K562 (cell line): ENCODE data around the gene LAPTM4A. TPM values are rescaled to one million over a fixed set of nuclear protein-coding genes. Genes with fewer than 3 reads are reported as not detected.
A peak's percentile ranks its signal among the peaks of the same experiment; 100 is the strongest.

Experiments used
- BRCA1 ChIP-seq, 2 experiments: fragments of 450-650 bp in 1 of 2; sonication (generic) in 1 of 2; formaldehyde crosslinking in 1 of 2; IDR thresholded peaks; 2 replicates each; pipeline versions ENCODE4 v1.5.0 to v1.6.1; 2017 to 2020; ENCODE audit warnings: mild to moderate bottlenecking in 1 of 2, missing genetic modification reagents in 1 of 2
- CREB1 ChIP-seq, 2 experiments: sonication (generic) in 1 of 2; formaldehyde crosslinking in 1 of 2; IDR thresholded peaks; 2 replicates each; pipeline versions ENCODE4 v1.6.1 to v1.8.0; 2012 to 2022; ENCODE audit warnings: inconsistent platforms in 1 of 2, mild to moderate bottlenecking in 1 of 2, missing genetic modification reagents in 1 of 2, moderate library complexity in 1 of 2
- DEAF1 ChIP-seq: fragments of 450-650 bp; formaldehyde crosslinking; IDR thresholded peaks from 2 replicates; pipeline ENCODE4 v1.4.0; 2020; ENCODE audit warnings: mild to moderate bottlenecking, moderate library complexity
- ELF1 ChIP-seq: fragments of 200-800 bp; sonication (Bioruptor generic); IDR thresholded peaks from 2 replicates; pipeline ENCODE4 v1.6.1; 2016; ENCODE audit warnings: missing genetic modification characterization, missing compliant biosample characterization
- FOXK1 ChIP-seq: sonication (generic); formaldehyde crosslinking; IDR thresholded peaks from 2 replicates; pipeline ENCODE4 v1.8.0; 2022; ENCODE audit warnings: missing genetic modification reagents, mild to moderate bottlenecking, borderline replicate concordance
- KLF10 ChIP-seq: fragments of 250-450 bp; sonication (Bioruptor Pico); IDR thresholded peaks from 2 replicates; pipeline ENCODE4 v1.6.1; 2021; ENCODE audit warnings: matching md5 sums
- LEF1 ChIP-seq: fragments of 450-650 bp; IDR thresholded peaks from 2 replicates; pipeline ENCODE4 v1.6.1; 2016; ENCODE audit warnings: mild to moderate bottlenecking
- NCOR1 ChIP-seq: fragments of 450-650 bp; IDR thresholded peaks from 2 replicates; pipeline ENCODE4 v1.6.1; 2016; ENCODE audit warnings: mild to moderate bottlenecking, moderate library complexity
- NELFE ChIP-seq: IDR thresholded peaks from 2 replicates; pipeline ENCODE4 v1.6.1; 2011; ENCODE audit warnings: mild to moderate bottlenecking; ENCODE audit not compliant: insufficient read depth, insufficient read length
- NFATC3 ChIP-seq: fragments of 450-650 bp; IDR thresholded peaks from 2 replicates; pipeline ENCODE4 v1.6.1; 2017; ENCODE audit warnings: mild to moderate bottlenecking
- SRSF1 ChIP-seq: fragments of 200-400 bp; formaldehyde crosslinking; IDR thresholded peaks from 2 replicates; pipeline ENCODE4 v1.6.1; 2017; ENCODE audit warnings: mild to moderate bottlenecking, low read depth, low read length, moderate library complexity
- TAL1 ChIP-seq: fragments of 450-650 bp; IDR thresholded peaks from 2 replicates; pipeline ENCODE4 v1.6.1; 2016; ENCODE audit warnings: mild to moderate bottlenecking
- TBP ChIP-seq: optimal IDR thresholded peaks from 2 replicates; pipeline ENCODE3; 2011; ENCODE audit warnings: low read depth, low read length, improper control_type of control experiment
- XRCC5 ChIP-seq: fragments of 200-400 bp; formaldehyde crosslinking; IDR thresholded peaks from 2 replicates; pipeline ENCODE4 v1.6.1; 2017; ENCODE audit warnings: low read depth, mild to moderate bottlenecking, low read length
- ZNF175 ChIP-seq: fragments of 200-800 bp; sonication (Bioruptor generic); IDR thresholded peaks from 2 replicates; pipeline ENCODE4 v1.6.1; 2016; ENCODE audit warnings: low read depth, mild to moderate bottlenecking, missing genetic modification characterization, missing compliant biosample characterization
- ZNF282 ChIP-seq: sonication (generic); formaldehyde crosslinking; IDR thresholded peaks from 2 replicates; pipeline ENCODE4 v1.8.1; 2023; ENCODE audit warnings: missing genetic modification reagents
- ZNF318 ChIP-seq, 2 experiments: fragments of 450-650 bp; IDR thresholded peaks; 2 replicates each; pipeline ENCODE4 v1.6.1; 2016; ENCODE audit warnings: mild to moderate bottlenecking in 2 of 2, borderline replicate concordance in 1 of 2, low read depth in 1 of 2, moderate library complexity in 1 of 2
- ZNF740 ChIP-seq, 3 experiments: fragments of 200-800 bp in 1 of 3; sonication (Bioruptor generic) in 1 of 3; sonication (generic) in 1 of 3; formaldehyde crosslinking in 1 of 3; IDR thresholded peaks; 2 replicates each; pipeline versions ENCODE4 v1.6.1 to v1.8.0; 2016 to 2022; ENCODE audit warnings: mild to moderate bottlenecking in 2 of 3, missing compliant biosample characterization in 2 of 3, missing genetic modification characterization in 2 of 3, missing genetic modification reagents in 1 of 3
- ZNF785 ChIP-seq: fragments of 250-450 bp; sonication (Bioruptor Pico); IDR thresholded peaks from 2 replicates; pipeline ENCODE4 v1.4.0; 2020; ENCODE audit warnings: mild to moderate bottlenecking
- polyA plus RNA-seq, 8 experiments: library from polyadenylated mRNA; depleted of rRNA in 4 of 8; stranded (reverse) in 5 of 8; unstranded in 3 of 8; fragments of >200 nt; fragmentation: Nextera tagmentation in 2 of 8; fragmentation: Illumina TruSeq in 1 of 8; extraction: Ambion mirVana in 2 of 8; extraction: Trizol in 1 of 8; gene quantifications; 2 replicates each; pipeline versions ENCODE4 v1.2.1 to v1.2.3, GENCODE V29; 2011 to 2014; ENCODE audit warnings: inconsistent platforms in 1 of 8, missing spikeins in 1 of 8
- total RNA-seq, 7 experiments: library from RNA; depleted of rRNA in 6 of 7; stranded (reverse); fragments of >200 nt in 6 of 7; fragmentation: Illumina TruSeq in 2 of 7; extraction: Trizol in 2 of 7; gene quantifications; 2 replicates each; pipeline versions ENCODE4 v1.2.1 to v1.2.3, GENCODE V29; 2011 to 2021; ENCODE audit warnings: low replicate concordance in 1 of 7

The LAPTM4A gene
- total and polyA plus RNA-seq, 9 of the 15 experiments (the other 6 are each of a cell fraction or from before 2014, with no cell fraction given), result 13.4 to 157 (median 50.1) TPM

- no peak for TF ChIP-seq ZNF740 (CRISPR knock-in tag; IDR thresholded peaks at IDR 0.05)
- TF ChIP-seq ZNF740 (tag; IDR thresholded peaks at IDR 0.05), result no peak
- no peak for TF ChIP-seq ZNF175
- peak; percentile 72 for TF ChIP-seq LEF1
- no peak for TF ChIP-seq ELF1 (tag)
- TF ChIP-seq ZNF785 (CRISPR knock-in tag), result no peak
- no peak for TF ChIP-seq KLF10 (CRISPR knock-in tag)
- TF ChIP-seq NCOR1, result peak; percentile 74
- peak; percentile 72 for TF ChIP-seq TAL1
- no peak for TF ChIP-seq NELFE
- TF ChIP-seq NFATC3, result no peak
- peak; percentile 32 for TF ChIP-seq TBP
- no peak for TF ChIP-seq XRCC5
- no peak for TF ChIP-seq BRCA1 (IDR thresholded peaks at IDR 0.05)
- TF ChIP-seq BRCA1 (CRISPR knock-in tag; IDR thresholded peaks at IDR 0.05), result no peak
- TF ChIP-seq ZNF318 (IDR thresholded peaks at IDR 0.05; ENCODE audit: borderline replicate concordance in 1 of 2, low read depth in 1 of 2), result no peak
- TF ChIP-seq SRSF1, result no peak
- peak; percentile 42; the same call in 1 of the 2 replicates for TF ChIP-seq CREB1 (IDR thresholded peaks at IDR 0.05)
- no peak for TF ChIP-seq CREB1 (CRISPR knock-in tag; IDR thresholded peaks at IDR 0.05)
- TF ChIP-seq DEAF1 (CRISPR knock-in tag), result no peak
- TF ChIP-seq FOXK1 (CRISPR knock-in tag), result no peak
- TF ChIP-seq ZNF282 (CRISPR knock-in tag), result no peak
These were observed 1.4 kb upstream of the LAPTM4A start (continued) for GRCh38 chr2:20052861-20053281.
